ENCODE measurements around the gene RGL1.

The RGL1 gene

DNA sequence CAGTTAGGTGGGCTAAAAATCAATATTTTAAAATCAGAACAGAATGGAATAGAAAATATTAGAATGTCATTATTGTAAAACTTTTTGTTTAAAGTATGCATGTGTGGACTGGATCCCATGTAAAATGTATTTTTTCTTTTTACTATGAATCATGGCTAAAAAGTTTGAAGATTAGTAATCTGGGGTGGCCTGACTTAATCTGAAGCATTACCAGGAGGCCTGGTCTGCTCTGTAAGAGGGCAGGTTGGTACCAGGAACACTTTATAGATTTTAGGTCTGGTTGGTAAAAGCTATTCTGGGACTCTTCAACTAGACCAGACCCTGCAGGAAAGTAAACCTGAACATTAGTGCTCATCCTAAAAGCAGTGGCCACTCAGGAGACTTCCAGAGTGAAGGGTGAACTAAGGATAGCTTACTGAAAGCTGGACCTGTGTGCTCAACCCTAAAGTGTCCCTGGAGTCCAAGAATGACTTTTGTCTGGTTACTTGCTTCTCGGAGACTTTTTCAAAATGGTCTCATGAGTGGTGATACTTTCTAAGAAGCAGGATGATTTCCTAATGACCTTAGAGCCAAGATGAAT lies 16.5 kb downstream of the RGL1 start:
- DNase-seq (ENCODE audit: low read depth, low spot score): no peak

- no peak for DNase-seq (ENCODE audit: low read depth, low spot score)
Observed at GRCh38 chr1:183821889-183822611, 17.1 kb downstream of the RGL1 start.

DNA sequence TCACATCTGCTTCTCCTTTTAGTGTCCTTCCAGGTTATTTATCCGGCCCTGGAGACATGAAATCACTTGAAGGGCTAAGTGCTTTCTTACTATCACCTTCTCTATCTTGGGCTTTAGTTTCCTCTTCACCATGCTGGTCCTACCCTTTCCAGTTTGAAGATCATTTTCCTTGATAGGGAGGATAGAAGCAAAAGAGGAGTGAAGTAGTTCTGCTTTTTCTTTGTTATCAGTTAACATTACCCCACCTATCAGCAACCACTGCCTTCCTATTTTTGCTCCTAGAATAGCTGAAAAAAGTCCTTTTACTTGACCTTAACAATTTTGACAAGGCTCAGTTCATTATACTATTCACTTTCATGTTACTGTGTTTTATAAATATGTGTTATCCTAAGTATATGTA lies 19.4 kb downstream of the RGL1 start:
- DNase-seq (ENCODE audit: low read depth, low spot score): no peak

- DNase-seq (ENCODE audit: low read depth, low spot score): no peak
Observed at GRCh38 chr1:183827801-183828200, 22.9 kb downstream of the RGL1 start.

DNA sequence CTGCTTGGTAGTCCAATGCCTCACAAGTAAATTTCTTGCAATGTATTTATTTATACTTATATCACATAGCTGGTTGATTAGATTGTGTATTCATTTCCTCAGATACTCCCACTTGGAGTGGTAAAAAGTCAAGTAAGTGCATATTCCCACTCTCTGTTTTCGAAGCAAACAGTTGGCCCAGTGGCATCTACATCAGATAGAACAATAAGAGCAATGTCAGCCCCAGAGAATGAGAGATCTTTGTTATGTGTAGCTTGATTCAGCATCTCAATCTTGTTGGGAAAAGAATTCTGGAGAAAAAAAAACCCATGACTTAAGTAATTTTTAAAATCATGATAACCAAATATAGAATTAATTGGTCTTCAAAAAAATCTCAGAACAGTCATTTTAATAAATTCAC lies 25.5 kb downstream of the RGL1 start:
- DNase-seq (ENCODE audit: low read depth, low spot score): no peak

GRCh38 chr1:183831311-183831710 lies 26.4 kb downstream of the RGL1 start:
- no peak for DNase-seq (ENCODE audit: low read depth, low spot score)

- no peak for DNase-seq (ENCODE audit: low read depth, low spot score)
Observed at GRCh38 chr1:183832459-183832858, 27.5 kb downstream of the RGL1 start.

DNA sequence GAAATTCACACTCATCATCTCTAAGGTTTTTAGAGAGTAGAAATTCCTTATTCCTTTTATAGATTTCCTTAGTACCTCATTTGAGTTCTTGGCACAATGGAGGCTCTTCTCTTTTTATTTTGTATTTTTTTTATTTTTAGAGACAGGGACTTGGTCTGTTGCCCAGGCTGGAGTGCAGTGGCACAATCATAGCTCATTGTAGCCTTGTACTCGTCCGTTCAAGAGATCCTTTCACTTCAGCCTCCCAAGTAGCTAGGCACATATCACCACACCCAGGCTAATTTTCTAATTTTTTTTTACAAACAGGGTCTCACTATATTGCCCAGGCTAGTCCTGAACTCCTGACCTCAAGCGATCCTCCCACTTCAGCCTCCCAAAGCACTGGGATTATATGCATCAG lies 29.6 kb downstream of the RGL1 start:
- DNase-seq (ENCODE audit: low read depth, low spot score): no peak

DNA sequence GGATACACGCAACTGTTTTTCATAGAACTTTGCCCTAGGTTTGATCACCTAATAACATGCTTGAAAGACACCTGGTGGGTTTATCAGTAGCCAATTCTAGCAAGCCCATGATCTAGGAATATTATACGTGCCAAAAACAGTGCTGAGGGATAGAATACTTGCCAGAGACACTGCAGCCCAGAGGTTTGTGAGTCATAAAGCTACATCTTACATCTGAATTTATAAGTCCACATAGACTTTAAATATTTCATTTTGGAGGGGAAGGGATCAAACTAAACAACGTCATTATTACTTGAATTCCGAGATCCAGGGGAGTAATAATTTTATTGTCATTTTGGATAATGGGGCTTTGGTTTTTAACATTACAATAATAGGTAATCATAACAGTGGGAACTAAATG lies 31.7 kb downstream of the RGL1 start:
- no peak for DNase-seq (ENCODE audit: low read depth, low spot score)

DNA sequence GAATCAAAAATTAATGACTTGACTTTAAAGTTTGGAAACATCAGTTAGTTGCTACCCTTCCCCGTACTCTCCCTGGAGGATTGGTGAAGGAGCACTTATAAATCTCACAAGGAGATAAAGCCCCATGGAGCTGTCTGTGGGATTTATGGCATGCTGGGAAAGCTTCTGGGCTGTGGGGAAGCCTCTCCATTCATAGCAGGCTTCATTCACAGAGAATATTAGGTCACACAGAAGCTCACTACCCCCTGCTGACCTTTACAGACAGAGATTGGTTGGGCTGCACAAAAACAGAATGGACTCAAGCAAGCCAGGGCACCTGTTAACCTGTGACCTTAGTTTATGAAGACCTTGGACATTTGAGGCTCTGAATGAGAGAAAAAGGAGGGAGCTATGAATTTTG lies 32.1 kb downstream of the RGL1 start:
- no peak for DNase-seq (ENCODE audit: low read depth, low spot score)

GRCh38 chr1:183838221-183838620 lies 33.3 kb downstream of the RGL1 start:
- no peak for DNase-seq (ENCODE audit: low read depth, low spot score)

GRCh38 chr1:183840140-183840539 lies 35.2 kb downstream of the RGL1 start:
- DNase-seq (ENCODE audit: low read depth, low spot score): no peak

DNA sequence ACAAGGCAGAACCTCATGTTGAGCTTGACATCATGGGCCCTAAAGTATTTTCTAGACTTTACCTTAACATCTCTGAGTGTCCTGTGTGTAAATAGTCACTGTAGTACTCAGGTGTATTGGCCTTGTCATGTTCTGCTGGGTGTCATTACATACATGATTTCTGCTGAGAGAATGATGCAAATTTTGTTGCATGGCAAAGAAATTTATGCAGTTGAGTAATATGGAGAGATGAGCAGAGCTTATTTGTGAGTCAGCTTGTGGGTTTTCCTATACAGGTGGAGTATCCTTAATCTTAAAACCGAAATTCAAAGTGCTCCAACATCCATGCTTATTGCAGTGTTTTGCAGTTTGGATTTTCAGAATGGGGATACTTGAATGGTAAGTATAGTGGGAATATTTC lies 36.6 kb downstream of the RGL1 start:
- DNase-seq (ENCODE audit: low read depth, low spot score): no peak

GRCh38 chr1:183841950-183842794 lies 37.3 kb downstream of the RGL1 start:
- no peak for DNase-seq (ENCODE audit: low read depth, low spot score)

GRCh38 chr1:183842795-183843144 lies 37.9 kb downstream of the RGL1 start:
- no peak for DNase-seq (ENCODE audit: low read depth, low spot score)

DNA sequence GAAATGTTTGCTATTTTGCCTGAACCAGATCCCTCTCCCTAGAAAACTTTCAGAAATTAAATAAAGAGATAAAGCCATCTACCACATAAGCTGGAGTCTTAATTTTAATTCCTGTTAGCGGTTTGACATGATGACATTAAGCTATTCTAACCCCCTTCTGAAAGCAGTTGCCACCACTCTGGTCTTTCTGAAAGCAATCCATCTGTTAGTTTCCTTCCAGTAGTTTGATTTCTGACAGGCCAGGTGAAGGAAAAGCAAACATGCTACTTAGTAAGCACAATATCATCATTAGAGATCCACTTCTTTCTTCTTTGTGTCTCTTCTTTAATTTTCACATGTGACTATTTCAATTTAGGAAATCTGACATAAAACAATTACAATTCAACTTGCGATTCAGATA lies 39.9 kb downstream of the RGL1 start:
- DNase-seq (ENCODE audit: low read depth, low spot score): no peak

- DNase-seq (ENCODE audit: low read depth, low spot score): no peak
Observed at GRCh38 chr1:183845681-183846080, 40.8 kb downstream of the RGL1 start.

- no peak for DNase-seq (ENCODE audit: low read depth, low spot score)
Observed at GRCh38 chr1:183847641-183848040, 42.7 kb downstream of the RGL1 start.

GRCh38 chr1:183850852-183851251 lies 45.9 kb downstream of the RGL1 start:
- no peak for DNase-seq (ENCODE audit: low read depth, low spot score)

GRCh38 chr1:183859119-183859518 lies 54.2 kb downstream of the RGL1 start:
- DNase-seq (ENCODE audit: low read depth, low spot score): no peak

DNA sequence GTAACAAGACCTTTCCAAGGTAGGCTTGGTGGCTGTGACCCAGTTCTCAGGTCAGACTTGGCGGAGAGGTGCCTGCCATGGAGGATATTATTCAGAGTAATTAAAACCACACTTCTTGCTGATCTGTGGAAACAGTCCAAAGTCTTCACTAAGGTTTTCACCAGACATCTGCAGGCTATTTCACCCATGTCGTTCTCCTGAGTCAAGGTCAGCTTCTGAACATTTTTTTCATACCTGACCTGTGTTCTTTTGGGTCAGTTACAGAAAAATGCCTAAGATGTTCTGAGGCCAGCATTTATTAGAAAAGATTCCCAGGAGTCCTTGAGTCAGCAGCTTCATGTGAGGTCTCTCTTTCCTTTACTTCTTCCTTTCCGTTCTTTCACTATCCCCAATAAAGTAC lies 54.9 kb downstream of the RGL1 start:
- no peak for DNase-seq (ENCODE audit: low read depth, low spot score)

DNA sequence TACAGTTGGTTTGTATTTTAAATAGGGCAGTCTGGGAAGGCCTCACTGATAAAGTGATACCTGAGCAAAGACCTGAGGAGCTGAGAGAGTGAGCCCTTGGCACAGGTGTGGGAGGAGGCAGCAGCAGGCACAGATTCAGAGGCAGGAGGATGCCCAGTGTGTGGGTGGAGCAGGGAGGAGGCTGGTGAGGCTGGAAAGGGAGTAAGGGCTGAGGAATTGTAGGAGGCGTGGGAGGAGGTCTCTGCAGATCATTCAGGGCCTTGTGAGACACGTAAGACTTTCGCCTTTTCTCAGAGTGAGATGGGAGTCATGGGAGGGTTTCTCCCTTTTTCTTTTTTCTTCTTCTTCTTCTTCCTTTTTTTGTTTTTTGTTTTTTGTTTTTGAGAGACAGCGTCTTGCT lies 58.0 kb downstream of the RGL1 start:
- DNase-seq (ENCODE audit: low read depth, low spot score): no peak

GRCh38 chr1:183863852-183864251 lies 58.9 kb downstream of the RGL1 start:
- DNase-seq (ENCODE audit: low read depth, low spot score): no peak
